Ovary (tissue), 9 donors: ENCODE results near the gene STUM. TPM values are rescaled to one million over a fixed set of nuclear protein-coding genes. Genes with fewer than 3 reads are reported as not detected.
A peak's percentile ranks its signal among the peaks of the same experiment; 100 is the strongest.

Source experiments
- DNase-seq, 5 donors: peaks; one replicate each; pipeline ENCODE4 v3.0.0-alpha.2; 2019 to 2020
- H3K27ac ChIP-seq, 2 donors: fragments of 200-600 bp; one replicate each; pipeline versions ENCODE4 v1.5.1 to v1.8.0; 2019 to 2022
- H3K27me3 ChIP-seq: fragments of 200-600 bp; one replicate; pipeline ENCODE4 v1.8.0; 2022
- H3K36me3 ChIP-seq: fragments of 200-600 bp; sonication (generic); one replicate; pipeline ENCODE4 v1.5.1; 2019
- H3K4me1 ChIP-seq: one replicate; pipeline ENCODE4 v1.8.1; 2013; ENCODE audit warnings: mild to moderate bottlenecking, moderate library complexity; ENCODE audit not compliant: insufficient read depth
- H3K4me3 ChIP-seq: fragments of 200-600 bp; sonication (generic); one replicate; pipeline ENCODE4 v1.5.1; 2017
- H3K9me3 ChIP-seq, 2 donors: fragments of 200-600 bp in 1 of 2; sonication (generic) in 1 of 2; one replicate each; pipeline versions ENCODE4 v1.5.1 to v1.8.1; 2013 to 2019; ENCODE audit warnings: mild to moderate bottlenecking in 1 of 2, moderate library complexity in 1 of 2
- CTCF ChIP-seq, 3 donors: fragments of 450-650 bp in 2 of 3; fragments of 200-600 bp in 1 of 3; IDR thresholded peaks; one replicate each; pipeline versions ENCODE4 v1.5.1 to v1.8.0; 2016 to 2022; ENCODE audit warnings: antibody characterized with exemption in 3 of 3, mild to moderate bottlenecking in 1 of 3
- EP300 ChIP-seq: sonication (generic); formaldehyde crosslinking; IDR thresholded peaks from one replicate; pipeline ENCODE4 v1.6.1; 2017; ENCODE audit warnings: antibody characterized with exemption
- POLR2A ChIP-seq: fragments of 450-650 bp; IDR thresholded peaks from one replicate; pipeline ENCODE4 v1.6.1; 2017; ENCODE audit warnings: antibody characterized with exemption, mild to moderate bottlenecking, moderate library complexity
- WGBS, 3 donors: extraction: QIAGEN DNeasy Blood & Tissue Kit in 1 of 3; methylation state at CpG; one replicate each; pipeline versions ENCODE4 v1.1.5 to v1.1.7; 2013 to 2017; 5-methylcytosine and 5-hydroxymethylcytosine counted together
- intact Hi-C, 4 donors: fragments of 100-400 bp; cut with DNase I; formaldehyde crosslinking; loops; one replicate each; pipeline versions ENCODE4 v1.11.0 to v1.15.1; 2022 to 2023
- polyA plus RNA-seq, 2 donors: library from polyadenylated mRNA; stranded (reverse); fragments of 200-250 nt in 1 of 2; fragments of 350-450 nt in 1 of 2; fragmentation: Illumina TruSeq in 1 of 2; extraction: RNeasy Lipid Tissue Mini Kit (QIAGEN cat#74804) in 1 of 2; gene quantifications; one replicate each; pipeline ENCODE4 v1.2.3, GENCODE V29; 2013 to 2014
- total RNA-seq, 7 donors: library from RNA; depleted of rRNA in 2 of 7; stranded (reverse); fragments of >200 nt in 2 of 7; fragmentation: NEBNext Ultra II Directional in 3 of 7; extraction: Animal tissue kit (Norgen Biotek cat#: 25700) in 3 of 7; gene quantifications; one replicate each; pipeline versions ENCODE4 v1.1.0 to v1.2.4, GENCODE V29; 2016 to 2023
- donor health status: DM: no; HTN: no; CAD: no; lungs with moderate emphysema.
- donor health status: DM: no; HTN: no; CAD: no.
- donor health status: Bipolar disorder and iron deficiency.
- donor health status: DM: yes; HTN: yes; CAD: no.
- donor health status: DM: no; HTN: no; CAD: no.
- donor health status: DM: yes; HTN: yes; CAD: no.

Gene STUM
- total and polyA plus RNA-seq, 9 donors: 0.24 to 6.1 (median 2.5) TPM

- no peaks in the 10 kb centered on the region for H3K36me3 ChIP-seq
- intact Hi-C loops: loop anchor here (2.0 to 10.0 kb wide), 6 partner anchors 86 to 911 kb away; partner anchors contain the start of gene STUM (in 1 of the 4)
- H3K4me1 ChIP-seq: peaks cover 4% of the 10 kb centered on the region
- no peak overlapping the region for H3K27ac ChIP-seq
- H3K9me3 ChIP-seq: no peaks in the 10 kb centered on the region
- 56 to 60% (median 57%) methylated on average over 7 of the region's 7 CpGs for WGBS, 3 donors
- no peaks in the 10 kb centered on the region for H3K27me3 ChIP-seq
- no peak overlapping the region for H3K4me3 ChIP-seq
- peak in 1 of 5 donors; percentile 24 for DNase-seq
- TF ChIP-seq CTCF (IDR thresholded peaks at IDR 0.05) (no peak), EP300 (no peak), POLR2A (no peak)
Observed at GRCh38 chr1:226633541-226634165, 85.1 kb downstream of the STUM start.

- DNase-seq: peak; percentile 76 to 90 (median 87)
- H3K4me1 ChIP-seq: peaks cover 4% of the 10 kb centered on the region
- WGBS, 3 donors: 2 to 11% (median 4%) methylated on average over 6 of the region's 6 CpGs
- intact Hi-C loops: loop anchor here (2.0 to 10.0 kb wide), 6 partner anchors 87 to 911 kb away; partner anchors contain the start of gene STUM (in 1 of the 4)
- H3K9me3 ChIP-seq: no peaks in the 10 kb centered on the region
- no peaks in the 10 kb centered on the region for H3K27me3 ChIP-seq
- H3K36me3 ChIP-seq: no peaks in the 10 kb centered on the region
- H3K27ac ChIP-seq: no peak overlapping the region
- TF ChIP-seq CTCF (IDR thresholded peaks at IDR 0.05): peak; percentile 82 to 90 (median 88)
- no peak for TF ChIP-seq EP300
- no peak for TF ChIP-seq POLR2A
- no peak overlapping the region for H3K4me3 ChIP-seq
Observed at GRCh38 chr1:226634166-226634588, 85.6 kb downstream of the STUM start.

- 87 to 90% (median 90%) methylated on average over 22 of the region's 22 CpGs for WGBS, 3 donors
- intact Hi-C loops: loop anchor here (2.0 to 10.0 kb wide), 7 partner anchors 87 to 910 kb away; partner anchors contain the start of genes ITPKB (in 1 of the 4) and STUM (in 1 of the 4)
- Histone ChIP-seq H3K4me1 (peaks cover 4% of the 10 kb centered on the region), H3K9me3 (no peaks in the 10 kb centered on the region), H3K4me3 (no peak overlapping the region), H3K27ac (no peak overlapping the region), H3K27me3 (no peaks in the 10 kb centered on the region), H3K36me3 (no peaks in the 10 kb centered on the region)
- peak in 2 of 5 donors; percentile 22 to 36 for DNase-seq
- TF ChIP-seq EP300 (no peak), POLR2A (no peak), CTCF (IDR thresholded peaks at IDR 0.05) (no peak)
Observed at GRCh38 chr1:226634611-226635246, 86.2 kb downstream of the STUM start.

- no peaks in the 10 kb centered on the region for H3K9me3 ChIP-seq
- no peak overlapping the region for H3K4me3 ChIP-seq
- no peak overlapping the region for H3K27ac ChIP-seq
- H3K4me1 ChIP-seq: peaks cover 4% of the 10 kb centered on the region
- no peaks in the 10 kb centered on the region for H3K36me3 ChIP-seq
- intact Hi-C loops: loop anchor here in 3 of 4 donors (2.0 to 10.0 kb wide), 6 partner anchors 102 to 909 kb away; partner anchors contain the start of gene ITPKB (in 1 of the 3)
- peak in 2 of 5 donors; percentile 15 to 28 for DNase-seq
- TF ChIP-seq EP300: no peak
- TF ChIP-seq POLR2A: no peak
- no peak for TF ChIP-seq CTCF (IDR thresholded peaks at IDR 0.05)
- WGBS, 3 donors: 89 to 95% (median 93%) methylated on average over 11 of the region's 11 CpGs
- H3K27me3 ChIP-seq: no peaks in the 10 kb centered on the region
Observed at GRCh38 chr1:226635456-226635941, 86.9 kb downstream of the STUM start.
